ENCODE data around the gene HMCN2. TPM values are rescaled to one million over a fixed set of nuclear protein-coding genes. Genes with fewer than 3 reads are reported as not detected.

The HMCN2 gene
- total and polyA plus RNA-seq, 8 donors, result 1.1 to 21.1 (median 5.0) TPM

GRCh38 chr9:130414910-130415746, 149.6 kb downstream of the HMCN2 start:
- WGBS, 5 donors, result 69 to 74% (median 71%) methylated on average over 10 to 11 of the region's 11 CpGs

GRCh38 chr9:130417602-130418001, 152.0 kb downstream of the HMCN2 start:
- 70 to 76% (median 72%) methylated on average over 5 of the region's 5 CpGs for WGBS, 5 donors
- no peak overlapping the region for H3K27ac ChIP-seq
- no peaks in the 10 kb centered on the region for H3K4me1 ChIP-seq
- no peak overlapping the region for H3K4me3 ChIP-seq
- H3K27me3 ChIP-seq, result no peaks in the 10 kb centered on the region
- no peaks in the 10 kb centered on the region for H3K36me3 ChIP-seq
- intact Hi-C loops (cut with DNase I; ENCODE audit: low total_unique reads), result no loop called here
- TF ChIP-seq EP300 (IDR thresholded peaks at IDR 0.05) (no peak), POLR2AphosphoS5 (IDR thresholded peaks at IDR 0.05) (no peak), CTCF (IDR thresholded peaks at IDR 0.05) (no peak), POLR2A (IDR thresholded peaks at IDR 0.05) (no peak)
- no peaks in the 10 kb centered on the region for H3K9me3 ChIP-seq
- DNase-seq, result no peak

More at GRCh38 chr9:130414910-130415746, 149.6 kb downstream of the HMCN2 start:
- Histone ChIP-seq H3K4me3 (no peak overlapping the region), H3K4me1 (peaks cover 0 to 9% (median 0%) of the 10 kb centered on the region in 4 donors), H3K27me3 (no peaks in the 10 kb centered on the region), H3K27ac (no peak overlapping the region), H3K9me3 (no peaks in the 10 kb centered on the region), H3K36me3 (no peaks in the 10 kb centered on the region)
- TF ChIP-seq POLR2A (IDR thresholded peaks at IDR 0.05) (no peak), POLR2AphosphoS5 (IDR thresholded peaks at IDR 0.05) (no peak)
- intact Hi-C loops (cut with DNase I; ENCODE audit: low total_unique reads), result no loop called here
- no peak for DNase-seq

- H3K4me3 ChIP-seq, result no peak overlapping the region
- H3K27me3 ChIP-seq, result no peaks in the 10 kb centered on the region
- no peak overlapping the region for H3K27ac ChIP-seq
- peaks cover 0 to 10% (median 0%) of the 10 kb centered on the region in 4 donors for H3K4me1 ChIP-seq
- intact Hi-C loops (cut with DNase I; ENCODE audit: low total_unique reads), result no loop called here
- H3K36me3 ChIP-seq, result no peaks in the 10 kb centered on the region
- H3K9me3 ChIP-seq, result no peaks in the 10 kb centered on the region
- TF ChIP-seq POLR2AphosphoS5 (IDR thresholded peaks at IDR 0.05) (no peak), CTCF (IDR thresholded peaks at IDR 0.05) (no peak), EP300 (IDR thresholded peaks at IDR 0.05) (no peak), POLR2A (IDR thresholded peaks at IDR 0.05) (no peak)
- DNase-seq, result no peak
- 91 to 95% (median 92%) methylated on average over 13 to 18 of the region's 18 CpGs for WGBS, 5 donors
These were observed 153.2 kb downstream of the HMCN2 start for GRCh38 chr9:130418776-130419175.

GRCh38 chr9:130419521-130420035, 154.0 kb downstream of the HMCN2 start:
- DNase-seq, result no peak
- Histone ChIP-seq H3K9me3 (no peaks in the 10 kb centered on the region), H3K36me3 (no peaks in the 10 kb centered on the region), H3K4me3 (no peak overlapping the region), H3K27ac (no peak overlapping the region), H3K4me1 (peaks cover 0 to 10% (median 0%) of the 10 kb centered on the region in 4 donors), H3K27me3 (no peaks in the 10 kb centered on the region)
- no peak for TF ChIP-seq CTCF (IDR thresholded peaks at IDR 0.05)
- no peak for TF ChIP-seq POLR2AphosphoS5 (IDR thresholded peaks at IDR 0.05)
- TF ChIP-seq EP300 (IDR thresholded peaks at IDR 0.05), result no peak
- TF ChIP-seq POLR2A (IDR thresholded peaks at IDR 0.05), result no peak
- 76 to 96% (median 87%) methylated on average over 8 of the region's 8 CpGs for WGBS, 5 donors
- intact Hi-C loops (cut with DNase I; ENCODE audit: low total_unique reads), result no loop called here

Data from stomach (tissue), 9 donors.